Mucosa of descending colon (tissue), 3 donors: Measurements from ENCODE around the gene ITSN1. TPM values are rescaled to one million over a fixed set of nuclear protein-coding genes. Genes with fewer than 3 reads are reported as not detected.

ENCODE experiments used
- ATAC-seq: fragments of 200-7000 bp; cut with Tn5 transposase; one replicate; pipeline ENCODE4 v1.9.1; 2020; ENCODE audit warnings: mild to moderate bottlenecking, moderate library complexity
- DNase-seq, 3 donors: peaks; one replicate each; pipeline ENCODE4 v3.0.0-alpha.2; 2020
- H3K36me3 ChIP-seq: fragments of 200-600 bp; one replicate; pipeline ENCODE4 v1.8.0; 2021; ENCODE audit warnings: low read depth, mild to moderate bottlenecking
- H3K4me1 ChIP-seq: fragments of 200-600 bp; one replicate; pipeline ENCODE4 v1.8.0; 2021; ENCODE audit warnings: low read depth, mild to moderate bottlenecking
- H3K4me3 ChIP-seq: fragments of 200-600 bp; one replicate; pipeline ENCODE4 v1.8.0; 2021; ENCODE audit warnings: mild to moderate bottlenecking
- H3K9me3 ChIP-seq: fragments of 200-600 bp; one replicate; pipeline ENCODE4 v1.8.0; 2021; ENCODE audit warnings: mild to moderate bottlenecking
- CTCF ChIP-seq: fragments of 200-600 bp; IDR thresholded peaks from one replicate; pipeline ENCODE4 v1.8.0; 2022; ENCODE audit warnings: antibody characterized with exemption, mild to moderate bottlenecking
- intact Hi-C, 2 donors: fragments of 100-400 bp; cut with DNase I in 1 of 2; cut with micrococcal nuclease in 1 of 2; formaldehyde crosslinking; loops; one replicate each; pipeline versions ENCODE4 v1.11.0 to v1.11.1; 2022; cut with DNase I, micrococcal nuclease
- total RNA-seq, 3 donors: library from RNA; stranded (reverse); fragmentation: NEBNext Ultra II Directional in 2 of 3; extraction: Animal tissue kit (Norgen Biotek cat#: 25700) in 2 of 3; gene quantifications; one replicate each; pipeline versions ENCODE4 v1.2.1 to v1.2.4, GENCODE V29; 2021 to 2023
- donor health status: DM: no; HTN: no; CAD: no; lungs with moderate emphysema.
- donor health status: DM: no; HTN: no; CAD: no.
- donor health status: DM: no; HTN: yes; CAD: no.

Gene ITSN1
- total RNA-seq, 3 donors from 2014 or later, result 35.6 to 54.8 (median 45.3) TPM

- Histone ChIP-seq H3K36me3 (no peaks in the 10 kb centered on the region), H3K4me1 (no peaks in the 10 kb centered on the region), H3K4me3 (no peak overlapping the region), H3K9me3 (no peaks in the 10 kb centered on the region)
- intact Hi-C loops, result no loop called here
- TF ChIP-seq CTCF, result no peak
- no peak for ATAC-seq
- no peak for DNase-seq
Measured at GRCh38 chr21:33875026-33875695, 232.9 kb downstream of the ITSN1 start.

- no peaks in the 10 kb centered on the region for H3K4me1 ChIP-seq
- DNase-seq (no peak), ATAC-seq (no peak)
- H3K9me3 ChIP-seq, result no peaks in the 10 kb centered on the region
- H3K36me3 ChIP-seq, result no peaks in the 10 kb centered on the region
- no peak overlapping the region for H3K4me3 ChIP-seq
- intact Hi-C loops, result no loop called here
- no peak for TF ChIP-seq CTCF
Measured at GRCh38 chr21:33878824-33879223, 236.5 kb downstream of the ITSN1 start.

- intact Hi-C loops, result no loop called here
- Histone ChIP-seq H3K9me3 (no peaks in the 10 kb centered on the region), H3K4me3 (no peak overlapping the region), H3K36me3 (no peaks in the 10 kb centered on the region), H3K4me1 (no peaks in the 10 kb centered on the region)
- DNase-seq (no peak), ATAC-seq (no peak)
- TF ChIP-seq CTCF, result no peak
Measured at GRCh38 chr21:33880626-33881025, 238.3 kb downstream of the ITSN1 start.

- Histone ChIP-seq H3K4me3 (no peak overlapping the region), H3K9me3 (no peaks in the 10 kb centered on the region), H3K36me3 (no peaks in the 10 kb centered on the region), H3K4me1 (no peaks in the 10 kb centered on the region)
- no peak for TF ChIP-seq CTCF
- intact Hi-C loops, result no loop called here
- DNase-seq, result no peak
- no peak for ATAC-seq
Measured at GRCh38 chr21:33881689-33882440, 239.6 kb downstream of the ITSN1 start.

- no peak overlapping the region for H3K4me3 ChIP-seq
- no peak for ATAC-seq
- intact Hi-C loops, result no loop called here
- H3K9me3 ChIP-seq, result no peaks in the 10 kb centered on the region
- H3K36me3 ChIP-seq, result no peaks in the 10 kb centered on the region
- no peaks in the 10 kb centered on the region for H3K4me1 ChIP-seq
- TF ChIP-seq CTCF, result no peak
- DNase-seq, result no peak
Measured at GRCh38 chr21:33883118-33883517, 240.8 kb downstream of the ITSN1 start.
